Measurements from ENCODE around the gene MCRIP2. TPM values are rescaled to one million over a fixed set of nuclear protein-coding genes. Genes with fewer than 3 reads are reported as not detected.

Gene MCRIP2
- total and polyA plus RNA-seq, 7 donors, result 52.1 to 132 (median 63.4) TPM

DNA sequence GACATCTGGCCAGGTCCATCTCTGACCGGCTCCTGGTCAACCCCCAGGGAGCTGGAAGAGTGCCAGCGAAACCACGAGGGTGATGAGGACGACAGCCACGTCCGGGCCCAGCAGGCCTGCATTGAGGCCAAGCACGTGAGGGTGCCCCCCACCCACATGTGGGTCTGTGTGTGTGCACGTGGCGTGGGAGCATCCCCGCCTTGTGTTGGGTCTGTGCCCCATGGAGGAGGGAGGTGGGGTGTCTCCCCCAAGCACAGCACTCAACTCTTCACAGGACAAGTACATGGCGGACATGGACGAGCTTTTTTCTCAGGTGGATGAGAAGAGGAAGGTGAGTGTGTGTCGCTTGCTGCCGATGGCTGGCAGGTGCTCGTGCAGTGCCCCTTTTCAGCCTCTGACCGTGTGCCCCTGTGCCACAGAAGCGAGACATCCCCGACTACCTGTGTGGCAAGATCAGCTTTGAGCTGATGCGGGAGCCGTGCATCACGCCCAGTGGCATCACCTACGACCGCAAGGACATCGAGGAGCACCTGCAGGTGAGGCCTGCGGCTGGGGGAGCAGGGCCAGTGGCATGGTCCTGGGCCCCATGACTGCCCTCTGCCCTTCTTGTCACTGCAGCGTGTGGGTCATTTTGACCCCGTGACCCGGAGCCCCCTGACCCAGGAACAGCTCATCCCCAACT lies 40.3 kb downstream of the MCRIP2 start:
- peak overlapping the region in 1 of 4 donors; percentile 99 for H3K27ac ChIP-seq
- DNase-seq, result no peak

GRCh38 chr16:682493-683395 lies 41.1 kb downstream of the MCRIP2 start:
- WGBS, 2 donors, result 68 to 87% methylated on average over 36 of the region's 36 CpGs
- peaks cover 0 to 64% (median 61%) of the 10 kb centered on the region in 4 donors for H3K4me1 ChIP-seq
- TF ChIP-seq, protein P1, sequence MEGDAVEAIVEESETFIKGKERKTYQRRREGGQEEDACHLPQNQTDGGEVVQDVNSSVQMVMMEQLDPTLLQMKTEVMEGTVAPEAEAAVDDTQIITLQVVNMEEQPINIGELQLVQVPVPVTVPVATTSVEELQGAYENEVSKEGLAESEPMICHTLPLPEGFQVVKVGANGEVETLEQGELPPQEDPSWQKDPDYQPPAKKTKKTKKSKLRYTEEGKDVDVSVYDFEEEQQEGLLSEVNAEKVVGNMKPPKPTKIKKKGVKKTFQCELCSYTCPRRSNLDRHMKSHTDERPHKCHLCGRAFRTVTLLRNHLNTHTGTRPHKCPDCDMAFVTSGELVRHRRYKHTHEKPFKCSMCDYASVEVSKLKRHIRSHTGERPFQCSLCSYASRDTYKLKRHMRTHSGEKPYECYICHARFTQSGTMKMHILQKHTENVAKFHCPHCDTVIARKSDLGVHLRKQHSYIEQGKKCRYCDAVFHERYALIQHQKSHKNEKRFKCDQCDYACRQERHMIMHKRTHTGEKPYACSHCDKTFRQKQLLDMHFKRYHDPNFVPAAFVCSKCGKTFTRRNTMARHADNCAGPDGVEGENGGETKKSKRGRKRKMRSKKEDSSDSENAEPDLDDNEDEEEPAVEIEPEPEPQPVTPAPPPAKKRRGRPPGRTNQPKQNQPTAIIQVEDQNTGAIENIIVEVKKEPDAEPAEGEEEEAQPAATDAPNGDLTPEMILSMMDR (IDR thresholded peaks at IDR 0.05), result peak in 1 of 4 experiments; percentile 5
- no peak for TF ChIP-seq POLR2A (IDR thresholded peaks at IDR 0.05)
- TF ChIP-seq POLR2AphosphoS5 (IDR thresholded peaks at IDR 0.05), result no peak
- H3K9me3 ChIP-seq, result no peaks in the 10 kb centered on the region
- H3K36me3 ChIP-seq, result peaks cover 14 to 39% (median 21%) of the 10 kb centered on the region in 4 donors
- intact Hi-C loops (cut with DNase I), result loop anchor here (10.0 kb wide), 1 partner anchor 1092 kb away; the partner anchor contains the start of genes EME2, MRPS34 and NME3
- H3K4me3 ChIP-seq, result peak overlapping the region in 2 of 4 donors; percentile 82 to 83
- no peak overlapping the region for H3K27ac ChIP-seq
- peak; percentile 74 for DNase-seq
- H3K27me3 ChIP-seq, result no peaks in the 10 kb centered on the region

More for the DNA sequence above, 40.3 kb downstream of the MCRIP2 start:
- Histone ChIP-seq H3K27me3 (no peaks in the 10 kb centered on the region), H3K4me3 (peak overlapping the region in 2 of 4 donors; percentile 93 to 95), H3K36me3 (peaks cover 14 to 31% (median 19%) of the 10 kb centered on the region in 4 donors), H3K9me3 (no peaks in the 10 kb centered on the region), H3K4me1 (peaks cover 0 to 64% (median 61%) of the 10 kb centered on the region in 4 donors)
- TF ChIP-seq POLR2A (IDR thresholded peaks at IDR 0.05) (no peak), EP300 (IDR thresholded peaks at IDR 0.05) (no peak), POLR2AphosphoS5 (IDR thresholded peaks at IDR 0.05) (no peak)
- TF ChIP-seq, protein P1 (IDR thresholded peaks at IDR 0.05), result no peak
- intact Hi-C loops (cut with DNase I), result loop anchor here (10.0 kb wide), 1 partner anchor 1093 kb away; the partner anchor contains the start of genes EME2, MRPS34 and NME3
- 77 to 83% methylated on average over 28 of the region's 28 CpGs for WGBS, 2 donors

DNA sequence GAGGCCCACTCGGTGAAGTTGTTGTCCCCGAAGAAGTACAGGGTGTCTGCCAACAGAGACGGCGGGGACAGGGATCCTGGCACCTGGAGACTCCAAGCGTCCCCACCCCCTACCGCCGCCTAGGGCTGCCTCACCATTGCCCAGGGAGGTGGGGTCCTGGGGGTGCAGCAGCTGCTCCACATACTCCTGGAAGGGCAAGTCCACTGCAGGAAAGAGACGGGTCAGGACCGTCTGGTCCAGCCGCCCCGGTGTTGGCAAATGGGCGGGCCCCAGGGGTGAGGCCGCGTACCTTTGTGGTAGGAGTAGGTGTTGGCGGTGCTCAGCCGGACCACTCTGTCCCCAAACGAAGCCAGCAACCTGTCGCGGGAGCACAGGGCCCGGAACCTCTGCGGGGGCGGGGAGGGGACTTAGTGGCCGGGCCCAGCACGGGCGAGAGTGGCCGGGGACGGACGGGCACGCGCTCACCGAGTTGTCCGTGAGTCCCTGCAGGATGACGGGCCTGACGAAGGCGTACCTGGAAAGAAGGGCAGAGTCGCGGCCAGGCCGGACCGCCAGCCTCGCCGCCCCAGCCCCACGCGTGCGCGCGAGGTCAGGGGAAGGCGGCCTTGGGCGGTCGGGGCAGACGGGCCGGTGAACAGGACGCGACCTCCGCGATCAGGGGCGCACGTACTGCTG lies 41.9 kb downstream of the MCRIP2 start:
- 6 to 19% methylated on average over 57 of the region's 57 CpGs for WGBS, 2 donors
- peaks cover 0 to 70% (median 63%) of the 10 kb centered on the region in 4 donors for H3K4me1 ChIP-seq
- no peak for DNase-seq
- no peaks in the 10 kb centered on the region for H3K9me3 ChIP-seq
- peak overlapping the region; percentile 49 to 83 (median 79) for H3K4me3 ChIP-seq
- H3K36me3 ChIP-seq, result peaks cover 14 to 41% (median 21%) of the 10 kb centered on the region in 4 donors
- H3K27ac ChIP-seq, result peak overlapping the region; percentile 82 to 87 (median 83)
- intact Hi-C loops (cut with DNase I), result loop anchor here (2.0 to 10.0 kb wide), 2 partner anchors 37 to 1091 kb away; partner anchors contain the start of genes ANTKMT, EME2, MRPS34 and NME3
- no peak for TF ChIP-seq EP300 (IDR thresholded peaks at IDR 0.05)
- no peak for TF ChIP-seq POLR2A (IDR thresholded peaks at IDR 0.05)
- TF ChIP-seq POLR2AphosphoS5 (IDR thresholded peaks at IDR 0.05), result no peak
- TF ChIP-seq, protein P1 (IDR thresholded peaks at IDR 0.05), result no peak
- no peaks in the 10 kb centered on the region for H3K27me3 ChIP-seq

DNA sequence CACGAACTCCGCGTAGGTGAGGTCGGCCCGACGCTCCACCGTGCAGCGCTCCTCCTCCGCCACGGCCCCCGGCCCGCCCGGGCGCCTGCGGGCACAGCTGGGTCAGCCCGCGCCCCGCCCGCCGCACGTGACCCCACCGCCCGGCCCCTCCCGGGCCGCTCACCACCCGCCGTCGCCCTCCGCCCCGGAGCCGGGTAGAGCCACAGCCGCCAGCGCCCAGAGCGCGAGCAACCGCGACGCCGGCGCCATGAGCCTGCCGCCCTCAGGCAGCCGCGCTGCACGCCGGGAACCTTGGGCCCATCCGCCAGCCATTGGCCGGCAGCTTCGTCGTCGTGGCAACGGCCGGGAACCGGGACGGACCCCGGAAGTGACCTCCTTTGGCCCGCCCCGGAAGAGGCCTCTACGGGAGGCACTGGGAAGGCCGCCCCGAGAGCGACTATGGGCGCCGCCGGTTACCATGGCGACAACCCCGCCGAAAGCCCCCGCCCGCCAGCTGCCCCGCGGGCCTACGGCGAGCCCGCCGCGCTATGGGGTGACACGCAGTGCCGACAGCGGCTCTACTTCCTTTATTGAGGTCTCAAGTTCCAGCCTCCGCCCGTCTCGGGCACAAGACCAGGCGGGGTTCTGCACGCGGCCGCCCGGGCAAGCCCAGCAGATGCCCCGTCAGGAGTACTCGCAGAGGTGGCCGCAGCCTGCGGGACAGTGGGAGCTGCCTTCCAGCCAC lies 42.6 kb downstream of the MCRIP2 start, which contains the start of gene JMJD8:
Gene JMJD8 (minus strand): TSS at position 264 of the 724 bp plus-strand sequence. CDS start 15 bp downstream, at position 249.
- intact Hi-C loops (cut with DNase I), result loop anchor here (2.0 to 10.0 kb wide), 2 partner anchors 37 to 1091 kb away; partner anchors contain the start of genes ANTKMT, EME2, MRPS34 and NME3
- TF ChIP-seq POLR2AphosphoS5 (IDR thresholded peaks at IDR 0.05) (peak; percentile 40 to 87 (median 82)), EP300 (IDR thresholded peaks at IDR 0.05) (no peak)
- H3K9me3 ChIP-seq, result no peaks in the 10 kb centered on the region
- no peaks in the 10 kb centered on the region for H3K27me3 ChIP-seq
- H3K4me3 ChIP-seq, result peak within 1 kb of the TSS; percentile 49 to 83 (median 79)
- 1 to 3% methylated on average over 91 of the region's 91 CpGs for WGBS, 2 donors
- peak; percentile 98 for DNase-seq
- peaks cover 14 to 41% (median 21%) of the 10 kb centered on the region in 4 donors for H3K36me3 ChIP-seq
- H3K27ac ChIP-seq, result peak within 1 kb of the TSS; percentile 82 to 87 (median 83)
- peaks cover 0 to 72% (median 67%) of the 10 kb centered on the region in 4 donors for H3K4me1 ChIP-seq

Data from sigmoid colon (tissue), 7 donors.